ENCODE measurements around the gene MRPL52.
"Not testable (repeated sequence)": the region's sequence is repeated elsewhere in the genome, so short reads cannot be mapped to it uniquely, and the experiment has no call there.

The MRPL52 gene

GRCh38 chr14:22839159-22839779, 9.6 kb downstream of the MRPL52 start:
- no peak for DNase-seq (ENCODE audit: low read depth)

- no peak for DNase-seq (ENCODE audit: low read depth)
Observed at GRCh38 chr14:22841311-22841710, 11.6 kb downstream of the MRPL52 start.

GRCh38 chr14:22841769-22842168, 12.1 kb downstream of the MRPL52 start:
- DNase-seq (ENCODE audit: low read depth), result no peak

GRCh38 chr14:22842211-22843122, 12.8 kb downstream of the MRPL52 start:
- no peak for DNase-seq (ENCODE audit: low read depth)

- DNase-seq (ENCODE audit: low read depth), result no peak
Observed at GRCh38 chr14:22843123-22843925, 13.6 kb downstream of the MRPL52 start.

- no peak for DNase-seq (ENCODE audit: low read depth)
Observed at GRCh38 chr14:22844221-22845102, 14.8 kb downstream of the MRPL52 start.

- DNase-seq (ENCODE audit: low read depth), result no peak
Observed at GRCh38 chr14:22845103-22845394, 15.4 kb downstream of the MRPL52 start.

GRCh38 chr14:22845821-22846625, 16.3 kb downstream of the MRPL52 start:
- DNase-seq (ENCODE audit: low read depth), result no peak

- no peak for DNase-seq (ENCODE audit: low read depth)
Observed at GRCh38 chr14:22846811-22847307, 17.2 kb downstream of the MRPL52 start.

- no peak for DNase-seq (ENCODE audit: low read depth)
Observed at GRCh38 chr14:22847661-22848341, 18.1 kb downstream of the MRPL52 start.

GRCh38 chr14:22848351-22849164, 18.9 kb downstream of the MRPL52 start:
- DNase-seq (ENCODE audit: low read depth), result no peak

GRCh38 chr14:22849212-22849819, 19.6 kb downstream of the MRPL52 start:
- no peak for DNase-seq (ENCODE audit: low read depth)

- DNase-seq (ENCODE audit: low read depth), result no peak
Observed at GRCh38 chr14:22850944-22851764, 21.5 kb downstream of the MRPL52 start.

- not testable (repeated sequence) for DNase-seq (ENCODE audit: low read depth)
Observed at GRCh38 chr14:22852178-22852577, 22.5 kb downstream of the MRPL52 start.

GRCh38 chr14:22852599-22852939, 22.9 kb downstream of the MRPL52 start:
- DNase-seq (ENCODE audit: low read depth), result no peak

GRCh38 chr14:22852940-22853767, 23.5 kb downstream of the MRPL52 start:
- peak; percentile 99 for DNase-seq (ENCODE audit: low read depth)

- not testable (repeated sequence) for DNase-seq (ENCODE audit: low read depth)
Observed at GRCh38 chr14:22854296-22854695, 24.6 kb downstream of the MRPL52 start.

Measured in stimulated activated CD8-positive, alpha-beta memory T cell treated with anti-CD3 and anti-CD28 coated beads, Interleukin-15, amount 100 ng/mL, for 24 hours (primary cell).